Gastrocnemius medialis (tissue), 4 donors: ENCODE data around the gene TMEM255B. TPM values are rescaled to one million over a fixed set of nuclear protein-coding genes. Genes with fewer than 3 reads are reported as not detected.

Source experiments
- ATAC-seq, 2 donors: fragments of 150-250 bp; one replicate each; pipeline ENCODE4 v1.9.1; 2016
- DNase-seq, 2 donors: peaks; one replicate each; pipeline ENCODE4 v3.0.0-alpha.2; 2019
- H3K27ac ChIP-seq, 4 donors: fragments of 200-600 bp; sonication (generic); 1 replicate in 1 of 4; 2 replicates in 3 of 4; pipeline ENCODE4 v1.5.1; 2016 to 2018; ENCODE audit warnings: mild to moderate bottlenecking in 2 of 4, moderate library complexity in 1 of 4
- H3K27me3 ChIP-seq, 3 donors: fragments of 200-600 bp; sonication (generic) in 2 of 3; 1 replicate in 1 of 3; 2 replicates in 2 of 3; pipeline versions ENCODE4 v1.5.1 to v1.6.0; 2016 to 2019; ENCODE audit warnings: mild to moderate bottlenecking in 1 of 3, moderate library complexity in 1 of 3
- H3K36me3 ChIP-seq, 2 donors: fragments of 200-600 bp; sonication (generic) in 1 of 2; one replicate each; pipeline ENCODE4 v1.5.1; 2017 to 2018
- H3K4me1 ChIP-seq, 2 donors: fragments of 200-600 bp; sonication (generic) in 1 of 2; one replicate each; pipeline ENCODE4 v1.5.1; 2016 to 2017; ENCODE audit warnings: mild to moderate bottlenecking in 2 of 2
- H3K4me3 ChIP-seq, 4 donors: fragments of 200-600 bp; sonication (generic) in 3 of 4; 1 replicate in 1 of 4; 2 replicates in 3 of 4; pipeline ENCODE4 v1.5.1; 2016 to 2019; ENCODE audit warnings: mild to moderate bottlenecking in 2 of 4
- H3K9me3 ChIP-seq, 3 donors: fragments of 200-600 bp; sonication (generic) in 2 of 3; 1 replicate in 1 of 3; 2 replicates in 2 of 3; pipeline ENCODE4 v1.5.1; 2016 to 2019
- CTCF ChIP-seq, 5 experiments: fragments of 450-650 bp in 3 of 5; fragments of 200-600 bp in 2 of 5; sonication (generic) in 2 of 5; IDR thresholded peaks in 4 of 5; conservative IDR thresholded peaks in 1 of 5; 1 replicate in 4 of 5; 2 replicates in 1 of 5; pipeline ENCODE4 v1.5.1; 2016 to 2019; ENCODE audit warnings: antibody characterized with exemption in 5 of 5, mild to moderate bottlenecking in 3 of 5, moderate library complexity in 3 of 5
- POLR2A ChIP-seq, 2 donors: fragments of 450-650 bp; IDR thresholded peaks; one replicate each; pipeline ENCODE4 v1.6.1; 2017; ENCODE audit warnings: antibody characterized with exemption in 2 of 2, mild to moderate bottlenecking in 2 of 2, moderate library complexity in 2 of 2
- in situ Hi-C, 4 donors: fragments of 200-750 bp; cut with MboI; loops; one replicate each; pipeline versions ENCODE4 v1.15.0 to v1.8.0; 2017; ENCODE audit warnings: low sequenced_read_pairs in 4 of 4
- intact Hi-C: fragments of 100-400 bp; cut with DNase I; formaldehyde crosslinking; loops from one replicate; pipeline ENCODE4 v1.15.1; 2023; ENCODE audit warnings: low total_unique reads
- total RNA-seq, 4 donors: library from RNA; depleted of rRNA; stranded (reverse); fragments of >200 nt; gene quantifications; one replicate each; pipeline versions ENCODE4 v1.1.0 to v1.2.3, GENCODE V29; 2016

TMEM255B gene
- total RNA-seq, 4 donors from 2014 or later, result 0.36 to 1.8 (median 0.59) TPM

GRCh38 chr13:113849981-113850721 is 91.1 kb downstream of the TMEM255B start:
- Histone ChIP-seq H3K4me1 (peaks cover 42 to 54% of the 10 kb centered on the region in 2 donors), H3K27ac (no peak overlapping the region), H3K9me3 (no peaks in the 10 kb centered on the region), H3K27me3 (no peaks in the 10 kb centered on the region), H3K4me3 (no peak overlapping the region), H3K36me3 (no peaks in the 10 kb centered on the region)
- no peak for TF ChIP-seq CTCF (IDR thresholded peaks at IDR 0.05 in 4 of 5, conservative IDR thresholded peaks at IDR 0.05 in 1 of 5)
- no peak for TF ChIP-seq POLR2A (IDR thresholded peaks at IDR 0.05)
- intact Hi-C loops (no loop called here), in situ Hi-C loops (no loop called here)
- DNase-seq (no peak), ATAC-seq (no peak)

- ATAC-seq (no peak), DNase-seq (no peak)
- no peaks in the 10 kb centered on the region for H3K36me3 ChIP-seq
- peaks cover 47 to 54% of the 10 kb centered on the region in 2 donors for H3K4me1 ChIP-seq
- TF ChIP-seq POLR2A (IDR thresholded peaks at IDR 0.05), result no peak
- TF ChIP-seq CTCF (IDR thresholded peaks at IDR 0.05 in 4 of 5, conservative IDR thresholded peaks at IDR 0.05 in 1 of 5), result no peak
- intact Hi-C loops (no loop called here), in situ Hi-C loops (no loop called here)
- H3K27me3 ChIP-seq, result no peaks in the 10 kb centered on the region
- H3K4me3 ChIP-seq, result no peak overlapping the region
- no peaks in the 10 kb centered on the region for H3K9me3 ChIP-seq
- H3K27ac ChIP-seq, result no peak overlapping the region
Measured at GRCh38 chr13:113850722-113851479, 91.9 kb downstream of the TMEM255B start.

DNA sequence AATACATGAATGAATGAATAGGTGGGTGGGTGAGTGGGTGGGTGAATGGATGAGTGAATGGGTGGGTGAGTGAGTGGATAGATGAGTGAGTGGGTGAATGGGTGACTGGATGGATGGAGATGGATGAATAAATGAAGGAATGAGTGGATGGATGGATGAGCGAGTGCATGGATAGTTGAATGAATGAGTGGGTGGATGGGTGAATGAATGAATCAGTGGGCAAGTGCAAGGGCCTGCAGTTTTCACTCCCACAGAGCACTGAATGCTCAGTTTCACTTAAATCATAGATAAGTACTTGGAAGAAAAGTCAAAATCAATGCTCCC is 92.4 kb downstream of the TMEM255B start:
- Histone ChIP-seq H3K4me1 (peaks cover 53 to 55% of the 10 kb centered on the region in 2 donors), H3K27ac (no peak overlapping the region), H3K27me3 (no peaks in the 10 kb centered on the region), H3K36me3 (no peaks in the 10 kb centered on the region), H3K4me3 (no peak overlapping the region), H3K9me3 (no peaks in the 10 kb centered on the region)
- TF ChIP-seq POLR2A (IDR thresholded peaks at IDR 0.05), result no peak
- TF ChIP-seq CTCF (IDR thresholded peaks at IDR 0.05 in 4 of 5, conservative IDR thresholded peaks at IDR 0.05 in 1 of 5), result no peak
- intact Hi-C loops (no loop called here), in situ Hi-C loops (no loop called here)
- ATAC-seq (no peak), DNase-seq (no peak)

GRCh38 chr13:113851826-113852535 is 93.0 kb downstream of the TMEM255B start:
- ATAC-seq (no peak), DNase-seq (no peak)
- intact Hi-C loops (no loop called here), in situ Hi-C loops (no loop called here)
- Histone ChIP-seq H3K9me3 (no peaks in the 10 kb centered on the region), H3K4me3 (no peak overlapping the region), H3K4me1 (peaks cover 58 to 60% of the 10 kb centered on the region in 2 donors), H3K27me3 (no peaks in the 10 kb centered on the region), H3K36me3 (no peaks in the 10 kb centered on the region), H3K27ac (no peak overlapping the region)
- TF ChIP-seq CTCF (IDR thresholded peaks at IDR 0.05 in 4 of 5, conservative IDR thresholded peaks at IDR 0.05 in 1 of 5) (no peak), POLR2A (IDR thresholded peaks at IDR 0.05) (no peak)
